ENCODE measurements around the gene KMT2B. TPM values are rescaled to one million over a fixed set of nuclear protein-coding genes. Genes with fewer than 3 reads are reported as not detected.
"Not testable (repeated sequence)": the region's sequence is repeated elsewhere in the genome, so short reads cannot be mapped to it uniquely, and the experiment has no call there.

Gene KMT2B
- total and polyA plus RNA-seq, 2 donors (not counting 1 experiment from before 2014, with no cell fraction given): 85.6 to 96.9 TPM

GRCh38 chr19:35723671-35724070 lies 5.9 kb downstream of the KMT2B start:
- ChIA-PET POLR2A (no interaction called here), CTCF (interaction anchor here (0.6 kb wide), 1 partner anchor 160 kb away, joined by 3 read pairs; no protein-coding TSS in a partner anchor)
- H3K9me3 Mint-ChIP-seq (ENCODE audit: insufficient read depth): no peaks in the 10 kb centered on the region
- DNase-seq: no peak
- Histone ChIP-seq H3K4me2 (replicated peaks; ENCODE audit: low read depth, low read length, poor library complexity, severe bottlenecking) (no peak overlapping the region), H4K20me1 (ENCODE audit: control insufficient read depth, insufficient read depth, low read length, poor library complexity, severe bottlenecking) (peaks cover 72% of the 10 kb centered on the region), H3K4me1 (ENCODE audit: control insufficient read depth in 2 of 2, insufficient read depth in 2 of 2, low read length in 2 of 2) (peaks cover 7 to 11% of the 10 kb centered on the region in 2 donors), H3K9ac (ENCODE audit: low read length) (no peak overlapping the region), H3K27ac (ENCODE audit: low read length in 2 of 2) (no peak overlapping the region), H3K9me3 (ENCODE audit: control extremely low read depth in 1 of 3, control insufficient read depth in 2 of 3, insufficient read depth in 1 of 3, low read length in 2 of 3) (no peaks in the 10 kb centered on the region), H3K36me3 (replicated peaks in 1 of 2; ENCODE audit: control extremely low read depth in 1 of 2, control insufficient read depth in 1 of 2, extremely low read depth in 1 of 2, insufficient read depth in 2 of 2, low read length in 1 of 2) (peaks cover 2 to 83% of the 10 kb centered on the region in 2 experiments), H2AFZ (ENCODE audit: insufficient read depth, low read depth, low read length, poor library complexity, severe bottlenecking) (no peak overlapping the region), H3K27me3 (replicated peaks in 1 of 4; ENCODE audit: control extremely low read depth in 1 of 4, control insufficient read depth in 3 of 4, insufficient read depth in 4 of 4, low read length in 3 of 4) (no peaks in the 10 kb centered on the region), H3K79me2 (ENCODE audit: control insufficient read depth, insufficient read depth, low read length) (peaks cover 85% of the 10 kb centered on the region), H3K4me3 (ENCODE audit: control extremely low read depth in 1 of 5, extremely low read depth in 1 of 5, insufficient read depth in 1 of 5, low read depth in 2 of 5, low read length in 4 of 5) (no peak overlapping the region)
- H3K27ac Mint-ChIP-seq: no peak overlapping the region
- intact Hi-C loops (cut with micrococcal nuclease): no loop called here
- no peak overlapping the region for H3K4me3 Mint-ChIP-seq
- peaks cover 17% of the 10 kb centered on the region for H3K4me1 Mint-ChIP-seq
- no peak for TF ChIP-seq EZH2 (IDR thresholded peaks at IDR 0.05; ENCODE audit: borderline replicate concordance, insufficient read depth, low read depth, low read length, poor library complexity, severe bottlenecking)
- no peak for TF ChIP-seq CTCF (IDR thresholded peaks at IDR 0.05)
- 98% methylated on average over 24 of the region's 24 CpGs for WGBS (ENCODE audit: insufficient coverage)
- no peaks in the 10 kb centered on the region for H3K27me3 Mint-ChIP-seq
- no peak for ATAC-seq (ENCODE audit: low read depth)

GRCh38 chr19:35724132-35724531 lies 6.3 kb downstream of the KMT2B start:
- H2AFZ ChIP-seq (ENCODE audit: insufficient read depth, low read depth, low read length, poor library complexity, severe bottlenecking); H3K4me3 ChIP-seq (ENCODE audit: control extremely low read depth in 1 of 5, extremely low read depth in 1 of 5, insufficient read depth in 1 of 5, low read depth in 2 of 5, low read length in 4 of 5); H3K9me3 Mint-ChIP-seq (ENCODE audit: insufficient read depth); H3K4me3 Mint-ChIP-seq; intact Hi-C loops (cut with micrococcal nuclease); H3K27me3 Mint-ChIP-seq; H3K9ac ChIP-seq (ENCODE audit: low read length); H3K27me3 ChIP-seq (replicated peaks in 1 of 4; ENCODE audit: control extremely low read depth in 1 of 4, control insufficient read depth in 3 of 4, insufficient read depth in 4 of 4, low read length in 3 of 4); ATAC-seq (ENCODE audit: low read depth); H3K27ac Mint-ChIP-seq; H3K27ac ChIP-seq (ENCODE audit: low read length in 2 of 2); H3K4me2 ChIP-seq (replicated peaks; ENCODE audit: low read depth, low read length, poor library complexity, severe bottlenecking); H3K4me1 ChIP-seq (ENCODE audit: control insufficient read depth in 2 of 2, insufficient read depth in 2 of 2, low read length in 2 of 2); DNase-seq; H3K9me3 ChIP-seq (ENCODE audit: control extremely low read depth in 1 of 3, control insufficient read depth in 2 of 3, insufficient read depth in 1 of 3, low read length in 2 of 3): not testable (repeated sequence)
- WGBS (ENCODE audit: insufficient coverage): 96% methylated on average over 7 of the region's 7 CpGs
- peaks cover 12% of the 10 kb centered on the region for H3K4me1 Mint-ChIP-seq
- CTCF ChIA-PET: interaction anchor here (0.6 kb wide), 1 partner anchor 160 kb away, joined by 3 read pairs; no protein-coding TSS in a partner anchor
- POLR2A ChIA-PET: interaction anchor here (1.2 kb wide), 1 partner anchor 16 kb away, joined by 3 read pairs; no protein-coding TSS in a partner anchor
- peaks cover 68% of the 10 kb centered on the region for H4K20me1 ChIP-seq (ENCODE audit: control insufficient read depth, insufficient read depth, low read length, poor library complexity, severe bottlenecking)
- peaks cover 83% of the 10 kb centered on the region for H3K79me2 ChIP-seq (ENCODE audit: control insufficient read depth, insufficient read depth, low read length)
- H3K36me3 ChIP-seq (replicated peaks in 1 of 2; ENCODE audit: control extremely low read depth in 1 of 2, control insufficient read depth in 1 of 2, extremely low read depth in 1 of 2, insufficient read depth in 2 of 2, low read length in 1 of 2): peaks cover 5 to 88% of the 10 kb centered on the region in 2 experiments
